GM18861 (cell line): ENCODE measurements around the gene OR4D11.
"Not testable (repeated sequence)": the region's sequence is repeated elsewhere in the genome, so short reads cannot be mapped to it uniquely, and the experiment has no call there.

ENCODE experiments used
- ATAC-seq: cut with Tn5 transposase; IDR thresholded peaks from one replicate; pipeline ENCODE4 v1.9.1; 2021; ENCODE audit not compliant: unreplicated experiment

Gene OR4D11

GRCh38 chr11:59503276-59503675, at the start of gene OR4D11:
Gene OR4D11, plus strand, starts transcription at chr11:59503576. Its CDS starts 0 bp downstream, at chr11:59503576.
- no peak for ATAC-seq

DNA sequence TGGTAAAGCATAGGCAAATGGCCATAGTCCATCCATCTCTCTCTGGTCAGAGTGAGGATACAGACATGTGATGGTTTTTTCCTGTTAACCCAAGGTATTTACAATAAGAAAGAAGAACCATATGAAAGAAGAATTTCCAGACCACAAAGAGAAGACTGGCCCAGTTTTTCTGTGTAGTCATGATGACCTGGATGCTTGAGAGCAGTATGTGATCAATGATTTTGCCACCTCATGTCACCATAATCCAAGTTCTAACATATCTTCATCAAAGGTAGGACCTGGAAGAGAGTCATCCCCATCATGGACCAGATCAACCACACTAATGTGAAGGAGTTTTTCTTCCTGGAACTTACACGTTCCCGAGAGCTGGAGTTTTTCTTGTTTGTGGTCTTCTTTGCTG, 46.7 kb upstream of the OR4D11 start, which contains the start of gene OR4D6:
Gene OR4D6, plus strand, starts transcription at position 301 of the 400 bp plus-strand sequence. Its CDS starts 0 bp downstream, at position 301.
- ATAC-seq = no peak

DNA sequence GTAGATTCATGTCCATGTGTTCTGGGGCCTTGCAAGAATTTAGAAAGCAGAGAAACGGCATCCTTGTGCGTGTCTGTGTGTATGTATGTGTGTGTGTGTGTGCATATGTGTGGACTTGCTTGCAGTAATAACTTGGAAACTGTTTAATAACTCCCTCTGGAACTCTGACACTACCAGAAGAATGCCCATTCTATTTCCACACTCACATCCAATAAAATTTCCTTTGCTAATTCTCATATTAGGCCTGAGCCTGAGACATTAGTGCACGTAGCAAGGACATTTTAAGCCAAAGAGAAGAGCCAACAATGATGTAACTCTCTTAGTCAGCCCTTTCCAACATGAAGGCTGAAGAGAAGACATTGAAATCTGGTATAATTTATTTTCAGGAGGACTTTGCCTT, 43.5 kb upstream of the OR4D11 start:
- no peak for ATAC-seq

- no peak for ATAC-seq
Observed at GRCh38 chr11:59463190-59463641, 40.2 kb upstream of the OR4D11 start.

- no peak for ATAC-seq
Observed at GRCh38 chr11:59473015-59473414, 30.4 kb upstream of the OR4D11 start, which contains the start of gene OR4D10. Gene OR4D10, plus strand, starts transcription at chr11:59473315. Its CDS starts 4,115 bp downstream, at chr11:59477430.

DNA sequence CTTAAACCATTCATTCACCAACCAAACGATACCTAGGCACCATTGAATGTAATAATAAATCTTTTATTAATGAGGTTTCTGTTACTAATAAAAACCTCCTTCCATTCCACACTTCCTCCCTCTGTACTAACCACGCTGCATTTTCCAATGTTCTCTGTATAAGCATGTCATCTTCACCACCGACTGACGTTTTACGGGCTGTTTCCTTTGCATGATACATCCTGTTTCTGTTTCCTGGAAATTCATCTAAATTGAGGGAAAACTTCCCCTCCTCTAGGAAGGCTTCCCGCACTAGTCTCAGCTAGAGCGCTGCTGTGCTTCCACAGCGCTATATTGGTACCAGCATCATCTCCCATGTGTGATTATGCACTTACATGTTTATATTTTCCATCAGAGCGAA, 28.2 kb upstream of the OR4D11 start:
- no peak for ATAC-seq

GRCh38 chr11:59479906-59480305, 23.5 kb upstream of the OR4D11 start:
- no peak for ATAC-seq

- no peak for ATAC-seq
Observed at GRCh38 chr11:59480359-59480758, 23.0 kb upstream of the OR4D11 start.

DNA sequence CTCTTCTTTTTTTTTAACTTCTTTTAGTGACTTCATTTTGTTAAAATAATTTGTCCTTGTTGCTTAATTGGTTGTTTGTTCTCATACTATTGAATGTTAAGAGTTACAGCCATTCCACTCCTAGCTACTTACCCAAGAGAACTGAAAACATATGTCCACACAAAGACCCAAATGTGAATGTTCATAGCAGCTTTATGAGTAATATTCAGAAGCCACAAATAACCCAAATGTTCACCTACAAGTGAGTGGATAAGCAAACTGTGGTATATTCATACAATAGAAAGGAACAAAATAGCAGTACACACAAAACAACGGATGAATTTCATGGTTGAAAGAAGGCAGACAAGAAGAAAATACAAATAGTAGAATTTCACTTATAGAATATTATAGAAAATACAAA, 1.4 kb upstream of the OR4D11 start:
- ATAC-seq = no peak

GRCh38 chr11:59510941-59511589, 7.7 kb downstream of the OR4D11 start, which contains the start of gene OR4D9:
Gene OR4D9, plus strand, starts transcription at chr11:59511539. Its CDS starts 3,374 bp downstream, at chr11:59514913.
- no peak for ATAC-seq

DNA sequence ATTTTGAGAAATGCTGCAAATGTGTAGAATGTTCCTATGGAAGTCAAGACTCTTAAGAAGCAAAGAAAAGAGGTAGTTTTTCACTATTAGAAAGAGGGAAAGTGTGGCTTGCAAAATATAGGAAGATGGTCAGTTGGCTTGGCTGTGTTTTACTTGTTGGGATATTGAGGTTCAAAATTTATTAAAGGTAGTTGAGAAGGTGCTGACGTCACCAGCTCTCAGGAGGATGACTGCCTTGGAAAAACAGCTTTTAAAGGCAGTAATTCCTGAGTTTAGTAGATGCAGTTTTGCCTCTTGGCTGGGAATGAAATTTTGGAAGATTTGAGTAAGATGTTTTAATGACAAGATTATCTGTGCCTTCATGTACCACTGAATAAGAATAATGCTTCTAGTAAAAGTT, 8.3 kb downstream of the OR4D11 start:
- no peak for ATAC-seq

- ATAC-seq = not testable (repeated sequence)
Observed at GRCh38 chr11:59520139-59520538, 16.8 kb downstream of the OR4D11 start.

DNA sequence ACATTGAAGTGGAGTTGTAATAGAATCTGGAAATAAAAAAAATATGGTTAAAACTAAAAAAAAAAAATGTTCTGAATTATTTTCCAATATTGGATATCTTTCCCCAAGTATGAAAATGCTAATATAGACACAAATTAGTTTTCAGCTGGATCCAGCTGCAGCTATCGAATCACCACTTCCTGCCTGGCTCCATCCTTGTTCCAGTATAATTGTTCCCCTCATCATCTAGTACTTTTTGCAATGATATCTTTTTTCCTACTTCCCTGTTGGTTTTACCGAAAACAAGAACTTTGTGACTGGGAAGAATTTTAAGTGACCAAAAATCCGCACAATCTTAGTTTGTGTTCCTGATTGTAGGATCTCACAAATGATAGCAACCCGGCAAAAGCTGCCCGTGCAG, 17.4 kb downstream of the OR4D11 start:
- no peak for ATAC-seq

GRCh38 chr11:59523541-59523940, 20.2 kb downstream of the OR4D11 start:
- ATAC-seq = no peak

DNA sequence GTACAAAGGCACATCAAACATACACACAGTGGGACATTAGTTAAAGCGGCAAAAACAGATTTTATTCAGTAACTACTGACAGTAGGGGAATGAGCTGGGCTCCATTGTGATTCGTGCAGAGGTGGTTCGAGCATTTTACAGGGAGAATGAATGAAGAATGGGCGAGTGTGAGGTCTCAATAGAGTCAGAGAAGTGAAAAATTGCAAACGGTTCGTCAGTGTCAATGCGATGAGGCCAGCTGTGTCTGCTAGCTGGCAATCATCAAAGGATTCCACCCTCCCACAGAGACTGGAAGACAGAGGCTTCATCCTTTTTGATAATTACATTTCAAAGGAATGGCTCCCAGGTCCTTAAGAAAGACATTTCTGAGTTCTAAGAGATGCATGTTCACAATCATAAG, 25.3 kb downstream of the OR4D11 start:
- ATAC-seq = no peak

DNA sequence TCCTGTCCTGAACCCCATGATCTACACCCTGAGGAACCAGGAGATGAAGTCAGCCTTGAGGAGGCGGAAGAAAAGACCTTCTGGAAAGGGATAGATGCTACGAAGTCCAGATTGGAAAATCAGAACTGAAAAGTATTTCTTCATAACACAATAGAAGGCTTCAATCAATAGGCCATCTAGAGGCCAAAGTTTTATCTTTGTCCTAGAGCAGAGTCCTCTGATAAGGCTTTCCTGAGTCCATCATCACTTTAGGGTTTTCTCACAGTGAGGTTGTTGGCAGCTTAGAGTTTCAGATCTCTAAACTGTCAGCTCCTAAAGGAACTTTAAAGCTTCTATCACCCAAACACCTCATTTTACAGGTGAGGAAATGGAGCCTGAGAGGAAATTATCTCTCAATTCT, 29.2 kb downstream of the OR4D11 start:
- ATAC-seq = no peak

GRCh38 chr11:59534676-59535075, 31.3 kb downstream of the OR4D11 start:
- ATAC-seq = no peak

DNA sequence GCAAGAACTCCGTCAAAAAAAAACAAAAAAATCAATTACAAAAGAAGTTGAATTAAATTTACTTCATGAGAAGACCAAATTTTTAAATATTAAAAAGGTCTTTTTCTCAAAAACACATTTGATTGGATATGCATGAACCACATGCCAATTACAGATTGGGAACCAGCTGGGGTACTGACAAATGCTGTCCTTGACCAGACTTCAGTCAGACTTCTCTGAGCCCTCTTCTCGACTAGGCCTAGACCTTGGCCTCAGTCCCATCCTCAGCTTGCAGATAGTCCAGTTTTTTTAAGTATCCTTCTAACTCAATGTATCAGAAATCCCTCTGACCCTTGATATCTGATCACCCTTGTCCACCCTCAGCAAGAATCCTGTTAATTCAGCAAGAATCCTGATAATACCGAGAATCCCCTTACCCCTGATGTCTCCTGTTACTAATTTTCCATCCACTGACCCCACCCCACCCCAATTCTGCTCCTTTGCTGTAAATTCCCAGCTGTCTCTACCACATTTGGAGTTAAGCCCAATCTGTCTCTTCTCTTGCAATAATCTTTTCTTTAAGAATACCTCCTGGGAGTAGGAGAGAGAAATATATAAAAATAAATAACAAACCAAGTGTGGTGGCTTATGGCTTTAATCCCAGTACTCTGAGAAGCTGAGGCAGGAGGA, 38.9 kb downstream of the OR4D11 start:
- ATAC-seq = no peak

GRCh38 chr11:59543713-59544112, 40.3 kb downstream of the OR4D11 start:
- ATAC-seq = not testable (repeated sequence)

DNA sequence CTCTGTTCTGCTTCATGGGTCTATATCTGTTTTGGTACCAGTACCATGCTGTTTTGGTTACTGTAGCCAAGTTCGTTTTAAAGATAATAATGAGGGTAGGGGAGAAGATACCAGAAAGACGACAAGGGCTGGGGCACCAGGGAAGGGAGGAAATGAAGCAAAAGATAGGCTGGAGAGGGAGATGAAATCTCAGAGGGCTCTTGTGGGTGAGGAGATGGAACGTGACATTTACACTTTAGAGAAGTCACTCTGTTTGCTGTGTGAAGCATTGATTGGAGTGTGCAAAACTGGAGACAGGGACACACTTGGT, 41.4 kb downstream of the OR4D11 start:
- no peak for ATAC-seq

- ATAC-seq = no peak
Observed at GRCh38 chr11:59545179-59546020, 42.0 kb downstream of the OR4D11 start.
